Karpas-422 (cell line): ENCODE results near the gene ZNF784. TPM values are rescaled to one million over a fixed set of nuclear protein-coding genes. Genes with fewer than 3 reads are reported as not detected.
A peak's percentile ranks its signal among the peaks of the same experiment; 100 is the strongest.

ENCODE experiments used
- DNase-seq: peaks from one replicate; pipeline ENCODE4 v3.0.0-alpha.2; 2015
- H2AFZ ChIP-seq: fragments of 200-600 bp; sonication (generic); 2 replicates; pipeline ENCODE4 v1.6.1; 2014; ENCODE audit warnings: antibody characterized with exemption, low read length, mixed read lengths
- H3K27ac ChIP-seq: fragments of 200-600 bp; sonication (generic); 2 replicates; pipeline ENCODE4 v1.5.1; 2014; ENCODE audit warnings: mild to moderate bottlenecking, low read length, moderate library complexity
- H3K27me3 ChIP-seq: fragments of 200-600 bp; sonication (generic); 2 replicates; pipeline ENCODE4 v1.6.1; 2014; ENCODE audit warnings: low read length, mixed read lengths
- H3K36me3 ChIP-seq: fragments of 200-600 bp; sonication (generic); 2 replicates; pipeline ENCODE4 v1.6.1; 2014; ENCODE audit warnings: low read length, mixed read lengths; ENCODE audit not compliant: insufficient read depth
- H3K4me1 ChIP-seq: fragments of 200-600 bp; sonication (generic); 2 replicates; pipeline ENCODE4 v1.6.1; 2014; ENCODE audit warnings: mild to moderate bottlenecking, low read length, mixed read lengths
- H3K4me2 ChIP-seq: fragments of 200-600 bp; sonication (generic); 2 replicates; pipeline ENCODE4 v1.6.1; 2014; ENCODE audit warnings: low read length, low read depth, mild to moderate bottlenecking; ENCODE audit not compliant: poor library complexity, severe bottlenecking
- H3K4me3 ChIP-seq: fragments of 200-600 bp; sonication (generic); 2 replicates; pipeline ENCODE4 v1.5.1; 2014; ENCODE audit warnings: mild to moderate bottlenecking, antibody characterized with exemption, low read length, mixed read lengths
- H3K79me2 ChIP-seq: fragments of 200-600 bp; sonication (generic); 2 replicates; pipeline ENCODE4 v1.6.1; 2014; ENCODE audit warnings: mild to moderate bottlenecking, low read length, mixed read lengths
- H3K9ac ChIP-seq: fragments of 200-600 bp; sonication (generic); 2 replicates; pipeline ENCODE4 v1.6.0; 2014; ENCODE audit warnings: low read length
- H3K9me2 ChIP-seq: fragments of 200-600 bp; sonication (generic), shearing (Covaris generic); replicated peaks from 2 replicates; pipeline ENCODE4 v1.6.0; 2014; ENCODE audit warnings: mild to moderate bottlenecking, low read length, moderate library complexity; ENCODE audit not compliant: insufficient read depth
- H3K9me3 ChIP-seq: fragments of 300-700, 200-600 bp; sonication (generic); 2 replicates; pipeline ENCODE4 v1.6.1; 2014; ENCODE audit warnings: low read length, mixed read lengths
- H4K20me1 ChIP-seq: fragments of 200-600 bp; sonication (generic); 2 replicates; pipeline ENCODE4 v1.6.1; 2014; ENCODE audit warnings: mild to moderate bottlenecking, antibody characterized with exemption, low read length, low read depth; ENCODE audit not compliant: insufficient read depth
- total RNA-seq: library from RNA; depleted of rRNA; stranded (reverse); fragments of >200 nt; shearing (Covaris generic); gene quantifications from 2 replicates; pipeline ENCODE4 v1.2.3, GENCODE V29; 2014; ENCODE audit warnings: low replicate concordance

ZNF784 gene
- total RNA-seq, 1 experiment from 2014 or later = 2.8 TPM

DNA sequence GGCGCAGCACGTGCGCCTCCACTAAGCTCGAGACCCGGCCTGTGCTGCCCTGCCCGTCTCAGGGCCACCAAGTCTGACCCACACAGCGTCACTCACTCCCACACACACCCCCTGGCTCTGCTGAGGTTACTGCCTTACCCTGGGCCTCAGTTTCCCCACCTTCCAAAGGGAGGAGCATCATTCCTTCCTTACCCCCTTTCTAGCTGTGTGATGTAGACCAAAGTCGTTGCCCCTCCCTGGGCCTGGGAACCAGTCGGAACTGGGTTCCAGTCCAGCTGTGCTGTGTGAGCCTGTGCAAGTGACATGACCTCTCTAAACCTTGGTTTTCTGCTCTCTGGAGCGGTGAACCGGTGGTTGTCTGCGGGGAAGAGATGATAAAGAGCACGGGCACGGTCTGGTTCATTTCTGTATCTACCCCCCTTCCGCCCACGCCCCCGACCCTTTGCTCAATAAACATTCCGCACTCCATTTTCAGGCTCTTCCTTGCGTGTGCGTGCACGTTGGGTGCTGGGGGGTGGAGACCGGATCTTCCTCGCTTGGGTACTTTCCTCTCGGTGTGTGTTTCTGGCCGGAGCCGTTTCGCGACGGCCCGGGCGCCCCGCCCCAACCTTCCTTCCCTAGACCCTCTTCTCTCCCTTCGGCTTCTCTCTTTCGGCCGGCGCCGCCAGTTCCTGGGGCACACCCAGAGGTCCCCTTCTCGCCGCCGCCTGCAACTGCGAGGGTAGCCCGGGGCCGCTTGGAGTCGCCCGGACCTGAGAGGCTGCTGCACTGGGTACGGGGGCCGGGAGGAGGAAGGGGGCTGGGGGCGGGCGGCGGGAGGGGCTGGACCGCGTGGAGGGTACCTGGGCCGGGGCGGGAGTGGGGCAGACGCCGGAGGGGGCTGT, 18.9 kb upstream of the ZNF784 start, which contains the start of gene ZNF581:
ZNF581 (plus strand) TSS at position 647 of the 884 bp plus-strand sequence. CDS start 923 bp downstream, outside the sequence.
- H3K9me3 ChIP-seq = no peaks in the 10 kb centered on the region
- H3K4me2 ChIP-seq = peak within 1 kb of the TSS; percentile 93
- peak; percentile 97 for DNase-seq
- H3K4me3 ChIP-seq = peak within 1 kb of the TSS; percentile 95
- H2AFZ ChIP-seq = no peak within 1 kb of the TSS
- H3K9ac ChIP-seq = peak within 1 kb of the TSS; percentile 99
- no peaks in the 10 kb centered on the region for H3K9me2 ChIP-seq
- peaks cover 59% of the 10 kb centered on the region for H3K4me1 ChIP-seq
- no peaks in the 10 kb centered on the region; the same call in 1 of the 2 replicates for H4K20me1 ChIP-seq
- H3K36me3 ChIP-seq = peaks cover 18% of the 10 kb centered on the region
- H3K27ac ChIP-seq = peak within 1 kb of the TSS; percentile 96
- H3K79me2 ChIP-seq = peaks cover 51% of the 10 kb centered on the region
- H3K27me3 ChIP-seq = no peaks in the 10 kb centered on the region

DNA sequence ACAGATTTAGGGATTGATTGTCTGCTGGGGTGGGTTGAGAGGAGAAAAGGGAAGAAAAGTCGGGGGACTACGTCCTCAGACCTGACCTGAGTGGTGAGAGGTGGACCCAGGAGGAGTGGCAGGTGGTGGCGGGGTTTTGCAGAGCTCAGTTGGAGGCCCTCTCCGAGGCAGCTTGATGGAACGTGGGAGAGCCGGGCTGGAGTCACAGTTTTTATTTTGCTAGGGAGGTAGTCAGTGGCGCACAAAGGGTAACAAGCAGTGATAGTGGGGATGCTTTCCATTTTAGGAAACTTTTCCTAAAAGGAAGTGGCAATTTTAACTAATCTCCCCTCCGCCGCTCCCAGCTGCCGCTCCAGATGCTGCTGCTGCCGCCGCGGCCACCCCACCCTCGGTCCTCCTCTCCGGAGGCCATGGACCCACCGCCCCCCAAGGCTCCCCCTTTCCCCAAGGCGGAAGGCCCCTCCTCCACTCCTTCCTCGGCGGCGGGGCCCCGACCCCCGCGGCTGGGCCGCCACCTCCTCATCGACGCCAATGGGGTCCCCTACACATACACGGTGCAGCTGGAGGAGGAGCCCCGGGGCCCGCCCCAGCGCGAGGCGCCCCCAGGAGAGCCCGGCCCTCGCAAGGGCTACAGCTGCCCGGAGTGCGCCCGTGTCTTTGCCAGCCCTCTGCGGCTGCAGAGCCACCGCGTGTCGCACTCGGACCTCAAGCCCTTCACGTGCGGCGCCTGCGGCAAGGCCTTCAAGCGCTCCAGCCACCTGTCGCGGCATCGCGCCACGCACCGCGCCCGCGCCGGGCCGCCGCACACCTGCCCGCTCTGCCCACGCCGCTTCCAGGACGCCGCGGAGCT, 18.0 kb upstream of the ZNF784 start:
- Histone ChIP-seq H3K4me1 (peaks cover 55% of the 10 kb centered on the region), H3K9ac (peak overlapping the region; percentile 99), H3K27ac (peak overlapping the region; percentile 96), H2AFZ (no peak overlapping the region), H3K36me3 (peaks cover 22% of the 10 kb centered on the region), H4K20me1 (no peaks in the 10 kb centered on the region; the same call in 1 of the 2 replicates), H3K79me2 (peaks cover 58% of the 10 kb centered on the region), H3K9me2 (no peaks in the 10 kb centered on the region), H3K9me3 (no peaks in the 10 kb centered on the region), H3K27me3 (no peaks in the 10 kb centered on the region), H3K4me2 (peak overlapping the region; percentile 93), H3K4me3 (peak overlapping the region; percentile 95)
- peak; percentile 90 for DNase-seq

DNA sequence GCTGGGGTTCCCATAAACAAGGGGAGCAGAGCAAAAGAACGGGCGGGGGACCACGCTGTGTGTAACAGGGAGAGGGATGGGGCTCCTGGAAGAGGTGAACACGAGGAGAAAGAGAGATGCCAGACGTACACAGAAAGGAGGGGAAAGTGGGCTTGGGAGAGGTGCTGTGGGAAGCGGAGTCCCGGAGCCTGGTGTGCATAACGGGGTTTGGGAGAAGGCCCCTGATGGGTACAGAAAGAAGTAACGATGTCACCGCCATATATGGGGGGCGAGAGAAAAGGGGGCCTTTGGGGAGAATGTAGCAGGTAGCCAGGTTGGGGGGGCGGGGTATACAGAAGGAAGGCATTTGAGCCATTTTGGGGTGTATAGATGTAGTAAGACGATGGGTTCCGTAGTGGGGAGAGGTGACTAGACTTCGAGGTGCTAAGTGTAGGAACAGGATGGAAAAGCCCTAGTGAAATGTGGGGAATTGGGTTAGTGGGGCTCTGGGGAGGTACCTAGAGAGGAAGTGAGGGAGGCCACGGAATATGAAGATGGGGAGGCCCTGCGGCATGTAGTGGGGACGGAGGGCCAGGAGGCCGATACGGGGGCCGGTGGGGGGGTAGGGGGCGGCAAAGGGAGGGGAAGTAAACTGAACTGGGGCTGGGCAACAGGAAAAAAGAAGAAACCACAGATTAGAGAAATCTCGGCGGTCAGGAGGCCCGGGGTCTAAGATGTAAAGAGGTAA, 17.2 kb upstream of the ZNF784 start:
- Histone ChIP-seq H3K4me1 (peaks cover 52% of the 10 kb centered on the region), H4K20me1 (no peaks in the 10 kb centered on the region; the same call in 1 of the 2 replicates), H3K79me2 (peaks cover 66% of the 10 kb centered on the region), H3K4me2 (peak overlapping the region; percentile 93), H3K4me3 (peak overlapping the region; percentile 95), H3K9me3 (no peaks in the 10 kb centered on the region), H3K27ac (peak overlapping the region; percentile 96), H3K36me3 (peaks cover 22% of the 10 kb centered on the region), H3K9me2 (no peaks in the 10 kb centered on the region), H3K27me3 (no peaks in the 10 kb centered on the region), H2AFZ (no peak overlapping the region), H3K9ac (peak overlapping the region; percentile 99)
- DNase-seq = peak; percentile 88

DNA sequence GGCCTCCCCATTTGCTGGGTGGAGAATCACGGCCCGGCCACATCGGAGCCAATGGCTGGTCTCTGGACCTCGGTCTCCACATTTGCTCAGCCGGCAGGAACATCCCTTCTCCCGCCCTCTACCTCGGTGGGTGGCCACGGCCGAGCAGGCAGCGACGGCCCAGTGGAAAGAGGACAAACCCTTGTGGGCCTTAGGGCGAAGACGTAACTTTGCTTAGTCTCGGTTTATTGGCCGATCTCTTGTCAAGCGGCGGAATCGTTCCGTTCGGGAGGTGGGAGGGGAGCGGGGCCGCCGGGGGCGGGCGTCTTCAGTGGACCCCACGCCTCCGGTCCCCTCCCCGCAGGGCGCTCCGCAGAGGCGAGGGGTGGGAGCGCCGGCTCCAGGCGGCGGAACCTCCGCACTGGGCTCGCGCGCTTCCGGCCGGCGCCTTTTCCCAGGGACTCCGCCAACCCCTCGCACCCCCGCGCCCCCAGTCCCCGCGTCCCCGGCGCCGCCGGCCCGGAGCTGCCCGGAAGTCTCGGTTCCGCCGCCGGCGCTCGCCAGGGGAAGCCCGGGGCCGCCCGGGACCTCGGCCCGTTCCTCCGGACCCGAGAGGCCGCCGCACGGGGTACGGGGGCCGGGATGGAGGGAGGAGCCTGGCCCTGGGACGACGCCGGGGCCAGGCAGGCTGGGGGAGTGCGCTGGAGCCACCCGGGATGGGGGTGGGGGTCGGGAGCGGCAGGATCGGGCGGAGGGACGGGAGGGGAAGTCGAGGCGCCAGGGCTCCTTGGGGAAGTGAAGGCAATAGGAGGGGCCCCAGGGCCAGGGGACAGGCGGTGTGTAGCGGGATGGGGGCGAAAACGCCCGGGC, 16.4 kb upstream of the ZNF784 start, which contains the start of gene ZNF580:
ZNF580 (plus strand) TSS at position 426 of the 849 bp plus-strand sequence. CDS start 1,507 bp downstream, outside the sequence.
- Histone ChIP-seq H4K20me1 (no peaks in the 10 kb centered on the region; the same call in 1 of the 2 replicates), H3K9ac (peak within 1 kb of the TSS; percentile 99), H3K4me2 (peak within 1 kb of the TSS; percentile 93), H3K4me3 (peak within 1 kb of the TSS; percentile 95), H3K4me1 (peaks cover 54% of the 10 kb centered on the region), H3K9me3 (no peaks in the 10 kb centered on the region), H3K36me3 (peaks cover 22% of the 10 kb centered on the region), H3K79me2 (peaks cover 74% of the 10 kb centered on the region), H3K27ac (peak within 1 kb of the TSS; percentile 96), H3K9me2 (no peaks in the 10 kb centered on the region), H2AFZ (no peak within 1 kb of the TSS), H3K27me3 (no peaks in the 10 kb centered on the region)
- peak; percentile 96 for DNase-seq

DNA sequence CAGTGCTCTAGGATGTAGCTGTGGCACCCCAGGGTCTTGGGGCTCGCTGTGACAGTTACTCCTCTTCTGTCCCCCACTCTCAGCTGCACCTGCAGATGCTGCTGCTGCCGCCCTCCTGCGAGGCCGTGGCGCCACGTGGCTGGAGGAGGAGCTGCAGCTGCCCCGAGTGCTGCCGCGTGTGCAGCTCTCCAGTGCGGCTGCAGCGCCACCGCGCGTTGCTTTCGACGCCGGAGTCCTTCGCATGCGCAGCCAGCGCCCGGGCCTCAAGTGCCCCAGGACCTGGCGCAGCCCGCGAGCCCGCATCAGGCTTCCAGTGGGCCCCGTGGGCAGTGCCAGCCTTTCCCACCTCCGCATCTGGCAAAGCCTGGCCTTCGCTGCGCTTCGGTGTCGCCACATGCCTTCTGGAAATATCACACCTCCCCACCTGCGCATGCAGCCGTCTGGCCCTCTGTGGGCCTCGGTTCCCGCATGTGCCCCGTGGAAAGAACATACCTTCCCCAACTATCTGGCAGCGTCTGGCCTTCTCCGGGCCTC, 15.7 kb upstream of the ZNF784 start:
- Histone ChIP-seq H2AFZ (no peak overlapping the region), H3K27ac (peak overlapping the region; percentile 96), H3K9me2 (no peaks in the 10 kb centered on the region), H3K9ac (peak overlapping the region; percentile 99), H3K79me2 (peaks cover 74% of the 10 kb centered on the region), H3K36me3 (peaks cover 15% of the 10 kb centered on the region), H3K27me3 (no peaks in the 10 kb centered on the region), H3K4me1 (peaks cover 49% of the 10 kb centered on the region), H4K20me1 (no peaks in the 10 kb centered on the region; the same call in 1 of the 2 replicates), H3K4me2 (peak overlapping the region; percentile 93), H3K4me3 (peak overlapping the region; percentile 95), H3K9me3 (no peaks in the 10 kb centered on the region)
- peak; percentile 82 for DNase-seq

DNA sequence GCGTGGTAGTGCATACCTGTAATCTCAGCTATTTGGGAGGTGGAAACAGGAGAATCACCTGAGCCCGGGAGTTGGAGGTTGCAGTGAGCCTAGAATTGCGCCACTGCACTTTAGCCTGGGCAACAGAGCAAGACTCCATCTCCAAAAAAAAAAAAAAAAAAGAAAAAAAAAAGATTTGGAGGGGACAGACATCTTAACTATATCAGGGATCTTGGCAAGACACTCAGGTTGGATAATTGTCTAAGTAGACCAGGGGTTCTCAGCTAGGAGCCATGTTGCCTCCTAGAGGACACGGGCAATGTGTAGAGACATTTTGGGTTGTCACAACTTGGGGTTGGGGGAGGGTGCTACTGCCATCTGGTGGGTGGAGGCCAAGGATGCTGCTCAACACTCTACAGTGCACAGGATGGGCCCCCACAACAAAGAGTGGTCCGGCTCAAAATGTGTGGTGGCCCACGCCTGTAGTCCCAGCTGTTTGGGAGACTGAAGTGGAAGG, 14.5 kb upstream of the ZNF784 start:
- H3K79me2 ChIP-seq = peaks cover 70% of the 10 kb centered on the region
- H3K4me3 ChIP-seq = no peak overlapping the region
- H3K4me2 ChIP-seq = no peak overlapping the region
- H3K27me3 ChIP-seq = no peaks in the 10 kb centered on the region
- H3K9me3 ChIP-seq = no peaks in the 10 kb centered on the region
- H3K27ac ChIP-seq = peak overlapping the region; percentile 96; the same call in 1 of the 2 replicates
- H3K4me1 ChIP-seq = peaks cover 47% of the 10 kb centered on the region
- H2AFZ ChIP-seq = no peak overlapping the region
- no peak overlapping the region for H3K9ac ChIP-seq
- H4K20me1 ChIP-seq = no peaks in the 10 kb centered on the region; the same call in 1 of the 2 replicates
- peaks cover 7% of the 10 kb centered on the region for H3K36me3 ChIP-seq
- no peaks in the 10 kb centered on the region for H3K9me2 ChIP-seq
- DNase-seq = peak; percentile 95

DNA sequence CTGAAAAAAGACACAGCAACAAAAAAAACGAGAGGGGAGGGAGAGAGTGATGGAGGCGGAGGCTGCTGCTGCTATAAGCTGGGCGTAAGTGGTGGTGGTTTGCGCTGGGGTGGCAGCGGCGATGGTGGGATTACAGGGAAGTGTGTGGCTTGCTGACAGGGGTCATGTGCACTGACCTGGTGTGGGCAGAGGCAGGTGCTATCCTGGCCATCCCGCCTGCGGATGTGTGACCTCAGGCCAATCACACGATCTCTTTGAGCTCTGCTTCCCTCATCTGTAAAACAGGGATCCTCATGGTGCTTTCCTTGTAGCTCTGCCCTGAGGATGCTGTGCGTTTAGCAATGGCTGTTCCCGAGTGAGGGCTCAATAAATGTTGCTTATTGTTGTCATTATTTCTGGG, 13.2 kb upstream of the ZNF784 start:
- Histone ChIP-seq H3K4me3 (no peak overlapping the region), H3K36me3 (peaks cover 7% of the 10 kb centered on the region), H3K4me2 (no peak overlapping the region), H3K9ac (no peak overlapping the region), H3K27me3 (no peaks in the 10 kb centered on the region), H3K4me1 (peaks cover 42% of the 10 kb centered on the region), H3K9me2 (no peaks in the 10 kb centered on the region), H3K79me2 (peaks cover 57% of the 10 kb centered on the region), H3K9me3 (no peaks in the 10 kb centered on the region), H3K27ac (no peak overlapping the region), H4K20me1 (no peaks in the 10 kb centered on the region; the same call in 1 of the 2 replicates), H2AFZ (no peak overlapping the region)
- no peak for DNase-seq
